Measurements from ENCODE around the gene IMP4.

DNA sequence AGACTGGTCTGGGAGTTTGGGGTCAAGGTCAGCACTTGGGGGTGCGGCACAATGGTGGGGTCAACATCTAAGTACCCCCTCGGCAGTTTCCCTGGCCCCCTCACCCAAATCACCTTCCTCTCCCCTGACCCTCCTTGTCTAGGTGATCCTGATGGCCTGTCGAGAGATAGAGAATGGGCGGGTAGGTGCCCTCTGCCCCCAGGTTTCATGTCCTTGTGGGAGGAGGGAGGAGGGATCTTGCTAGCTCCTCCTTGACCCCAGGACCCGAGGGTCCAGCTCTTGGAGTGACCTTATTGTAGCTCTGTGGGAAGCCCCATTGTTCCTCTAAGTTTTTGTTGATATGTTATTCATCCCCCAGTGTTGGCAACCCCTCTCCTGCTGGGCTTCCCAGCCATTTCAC is 16.8 kb downstream of the IMP4 start:
- TF ChIP-seq, protein P1, sequence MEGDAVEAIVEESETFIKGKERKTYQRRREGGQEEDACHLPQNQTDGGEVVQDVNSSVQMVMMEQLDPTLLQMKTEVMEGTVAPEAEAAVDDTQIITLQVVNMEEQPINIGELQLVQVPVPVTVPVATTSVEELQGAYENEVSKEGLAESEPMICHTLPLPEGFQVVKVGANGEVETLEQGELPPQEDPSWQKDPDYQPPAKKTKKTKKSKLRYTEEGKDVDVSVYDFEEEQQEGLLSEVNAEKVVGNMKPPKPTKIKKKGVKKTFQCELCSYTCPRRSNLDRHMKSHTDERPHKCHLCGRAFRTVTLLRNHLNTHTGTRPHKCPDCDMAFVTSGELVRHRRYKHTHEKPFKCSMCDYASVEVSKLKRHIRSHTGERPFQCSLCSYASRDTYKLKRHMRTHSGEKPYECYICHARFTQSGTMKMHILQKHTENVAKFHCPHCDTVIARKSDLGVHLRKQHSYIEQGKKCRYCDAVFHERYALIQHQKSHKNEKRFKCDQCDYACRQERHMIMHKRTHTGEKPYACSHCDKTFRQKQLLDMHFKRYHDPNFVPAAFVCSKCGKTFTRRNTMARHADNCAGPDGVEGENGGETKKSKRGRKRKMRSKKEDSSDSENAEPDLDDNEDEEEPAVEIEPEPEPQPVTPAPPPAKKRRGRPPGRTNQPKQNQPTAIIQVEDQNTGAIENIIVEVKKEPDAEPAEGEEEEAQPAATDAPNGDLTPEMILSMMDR (conservative IDR thresholded peaks at IDR 0.05): no peak
- no peak for TF ChIP-seq ZFX (IDR thresholded peaks at IDR 0.05)

Data from C4-2B (cell line).